Ovary (tissue), 3 donors: ENCODE results near the gene VAV2.

ENCODE experiments used
- CTCF ChIP-seq, 3 donors: fragments of 450-650 bp in 2 of 3; fragments of 200-600 bp in 1 of 3; IDR thresholded peaks; one replicate each; pipeline versions ENCODE4 v1.5.1 to v1.8.0; 2016 to 2022; ENCODE audit warnings: antibody characterized with exemption in 3 of 3, mild to moderate bottlenecking in 1 of 3
- POLR2A ChIP-seq: fragments of 450-650 bp; IDR thresholded peaks from one replicate; pipeline ENCODE4 v1.6.1; 2017; ENCODE audit warnings: antibody characterized with exemption, mild to moderate bottlenecking, moderate library complexity
- donor health status: DM: no; HTN: no; CAD: no.

DNA sequence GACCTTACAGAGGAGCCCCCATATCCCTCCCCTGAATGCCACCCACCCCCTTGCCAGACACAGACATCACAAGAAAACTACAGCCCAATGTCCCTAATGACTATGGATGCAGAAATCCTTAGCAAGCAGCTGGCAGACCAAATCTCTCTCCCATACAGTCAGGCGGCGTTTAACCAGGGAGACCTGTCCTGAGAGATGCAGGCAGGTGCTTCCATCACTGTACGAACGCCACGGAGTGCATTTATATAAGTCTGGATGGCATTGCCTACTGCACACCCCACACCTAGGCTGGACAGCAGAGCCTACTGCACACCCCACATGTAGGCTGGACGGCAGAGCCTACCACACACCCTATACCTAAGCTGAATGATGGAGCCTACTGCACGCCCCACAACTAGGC, 219.5 kb downstream of the VAV2 start:
- TF ChIP-seq CTCF (IDR thresholded peaks at IDR 0.05) (no peak), POLR2A (no peak)
